GM12874 (cell line): ENCODE results near the gene ETNK2.

Experiments used
- CTCF ChIP-seq: IDR thresholded peaks from 2 replicates; pipeline ENCODE4 v1.5.1; 2011; ENCODE audit warnings: low read depth, mild to moderate bottlenecking, control low read depth, low read length, moderate library complexity; ENCODE audit not compliant: insufficient read depth

The ETNK2 gene

GRCh38 chr1:204151552-204152309 is at the start of gene ETNK2:
ETNK2 (minus strand) TSS chr1:204152044; CDS start chr1:204151852, 192 bp downstream.
- TF ChIP-seq CTCF, result no peak

- TF ChIP-seq CTCF, result no peak
Observed at GRCh38 chr1:204201348-204202040, 49.6 kb upstream of the ETNK2 start.

- no peak for TF ChIP-seq CTCF
Observed at GRCh38 chr1:204199579-204199978, 47.7 kb upstream of the ETNK2 start.

GRCh38 chr1:204198348-204199340 is 46.8 kb upstream of the ETNK2 start:
- TF ChIP-seq CTCF, result no peak

GRCh38 chr1:204197068-204197467 is 45.2 kb upstream of the ETNK2 start:
- no peak for TF ChIP-seq CTCF

GRCh38 chr1:204196068-204196795 is 44.4 kb upstream of the ETNK2 start, which contains the start of gene KISS1:
KISS1 (minus strand) TSS chr1:204196491; CDS start chr1:204192876, 3,615 bp downstream.
- TF ChIP-seq CTCF, result no peak
